ENCODE data around the gene SLC15A1. TPM values are rescaled to one million over a fixed set of nuclear protein-coding genes. Genes with fewer than 3 reads are reported as not detected.

Gene SLC15A1
- total and polyA plus RNA-seq, 12 donors, result 0.01 TPM; not detected in 11

- Histone ChIP-seq H3K27ac (no peak overlapping the region), H3K4me1 (no peaks in the 10 kb centered on the region), H3K36me3 (no peaks in the 10 kb centered on the region), H3K27me3 (no peaks in the 10 kb centered on the region), H3K4me3 (no peak overlapping the region), H3K9me3 (no peaks in the 10 kb centered on the region)
- no peak for TF ChIP-seq CTCF (IDR thresholded peaks at IDR 0.05)
- ATAC-seq, result no peak
- intact Hi-C loops (cut with DNase I), result loop anchor here in 4 of 10 donors (5.0 to 10.0 kb wide), 4 partner anchors 521 to 641 kb away; partner anchors contain the start of gene FARP1 (in 1 of the 4)
- DNase-seq, result no peak
Measured at GRCh38 chr13:98665638-98665995, 86.9 kb downstream of the SLC15A1 start.

- 65 to 68% methylated on average over 3 of the region's 3 CpGs for WGBS, 2 donors
- ATAC-seq (no peak), DNase-seq (no peak)
- H3K4me1 ChIP-seq, result no peaks in the 10 kb centered on the region
- intact Hi-C loops (cut with DNase I), result loop anchor here in 4 of 10 donors (5.0 to 10.0 kb wide), 5 partner anchors 223 to 640 kb away; partner anchors contain the start of gene FARP1 (in 1 of the 4)
- H3K27ac ChIP-seq, result no peak overlapping the region
- no peak overlapping the region for H3K4me3 ChIP-seq
- H3K36me3 ChIP-seq, result no peaks in the 10 kb centered on the region
- TF ChIP-seq CTCF (IDR thresholded peaks at IDR 0.05), result no peak
- no peaks in the 10 kb centered on the region for H3K27me3 ChIP-seq
- no peaks in the 10 kb centered on the region for H3K9me3 ChIP-seq
Measured at GRCh38 chr13:98664924-98665637, 87.4 kb downstream of the SLC15A1 start.

GRCh38 chr13:98664510-98664909, 88.0 kb downstream of the SLC15A1 start:
- WGBS, 2 donors, result 92 to 93% methylated on average over 1 of the region's 1 CpG
- Histone ChIP-seq H3K4me1 (no peaks in the 10 kb centered on the region), H3K27me3 (no peaks in the 10 kb centered on the region), H3K4me3 (no peak overlapping the region), H3K27ac (no peak overlapping the region), H3K9me3 (no peaks in the 10 kb centered on the region), H3K36me3 (no peaks in the 10 kb centered on the region)
- TF ChIP-seq CTCF (IDR thresholded peaks at IDR 0.05), result no peak
- DNase-seq (no peak), ATAC-seq (no peak)
- intact Hi-C loops (cut with DNase I), result loop anchor here in 3 of 10 donors (5.0 to 10.0 kb wide), 4 partner anchors 222 to 640 kb away; partner anchors contain the start of gene FARP1 (in 1 of the 3)

GRCh38 chr13:98664047-98664446, 88.4 kb downstream of the SLC15A1 start:
- Histone ChIP-seq H3K4me1 (no peaks in the 10 kb centered on the region), H3K36me3 (no peaks in the 10 kb centered on the region), H3K9me3 (no peaks in the 10 kb centered on the region), H3K27ac (no peak overlapping the region), H3K4me3 (no peak overlapping the region), H3K27me3 (no peaks in the 10 kb centered on the region)
- 73 to 76% methylated on average over 11 of the region's 11 CpGs for whole genome bisulfite sequencing, 2 donors
- ATAC-seq (no peak), DNase-seq (no peak)
- intact Hi-C loops (cut with DNase I), result loop anchor here in 3 of 10 donors (5.0 to 10.0 kb wide), 4 partner anchors 222 to 639 kb away; partner anchors contain the start of gene FARP1 (in 1 of the 3)
- no peak for TF ChIP-seq CTCF (IDR thresholded peaks at IDR 0.05)
